ENCODE results near the gene SLC26A6. TPM values are rescaled to one million over a fixed set of nuclear protein-coding genes. Genes with fewer than 3 reads are reported as not detected.

The SLC26A6 gene
- total and polyA plus RNA-seq, 4 donors = 4.4 to 13.1 (median 6.3) TPM

DNA sequence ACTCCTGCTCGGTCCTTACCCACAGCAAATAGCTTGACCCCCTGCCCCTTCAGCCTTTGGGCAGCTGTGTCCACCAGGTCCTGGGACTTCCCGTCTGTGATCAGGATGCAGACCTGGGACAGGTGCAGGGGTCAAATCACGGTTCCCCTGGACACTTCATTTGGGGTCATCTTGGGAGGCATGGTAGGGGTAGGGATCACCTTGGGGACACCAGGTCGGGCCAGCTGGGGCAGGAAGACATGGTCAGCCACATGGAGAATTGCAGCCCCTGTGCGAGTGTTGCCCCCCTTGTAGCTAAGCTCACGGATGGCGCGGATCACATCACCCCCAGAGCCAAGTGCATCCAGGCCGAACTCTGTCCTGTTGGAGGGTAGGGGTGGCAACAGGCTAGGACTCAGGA, 41.9 kb downstream of the SLC26A6 start:
- Histone ChIP-seq H3K27me3 (ENCODE audit: control insufficient read depth in 4 of 4, insufficient read depth in 4 of 4, low read length in 3 of 4) (no peaks in the 10 kb centered on the region), H3K36me3 (ENCODE audit: control insufficient read depth in 4 of 4, insufficient read depth in 3 of 4, low read depth in 1 of 4, low read length in 3 of 4) (peaks cover 0 to 10% (median 5%) of the 10 kb centered on the region in 4 donors), H3K27ac (ENCODE audit: low read depth in 1 of 2, low read length in 2 of 2) (no peak overlapping the region)

More for the DNA sequence above, 41.9 kb downstream of the SLC26A6 start:
- DNase-seq (ENCODE audit: low spot score) = no peak
- Histone ChIP-seq H3K9me3 (ENCODE audit: control insufficient read depth in 4 of 4, low read length in 3 of 4) (no peaks in the 10 kb centered on the region), H3K9ac (ENCODE audit: low read depth in 1 of 2, low read length in 2 of 2) (no peak overlapping the region), H3K4me1 (ENCODE audit: control insufficient read depth in 4 of 4, insufficient read depth in 4 of 4, low read length in 3 of 4) (peaks cover 0 to 4% (median 0%) of the 10 kb centered on the region in 4 donors), H3K4me3 (ENCODE audit: low read depth in 1 of 3, low read length in 3 of 3) (no peak overlapping the region)
- TF ChIP-seq, protein P1, sequence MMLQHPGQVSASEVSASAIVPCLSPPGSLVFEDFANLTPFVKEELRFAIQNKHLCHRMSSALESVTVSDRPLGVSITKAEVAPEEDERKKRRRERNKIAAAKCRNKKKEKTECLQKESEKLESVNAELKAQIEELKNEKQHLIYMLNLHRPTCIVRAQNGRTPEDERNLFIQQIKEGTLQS (IDR thresholded peaks at IDR 0.05) = no peak
- TF ChIP-seq ZBTB33 (IDR thresholded peaks at IDR 0.05) (no peak), TAF1 (conservative IDR thresholded peaks at IDR 0.05) (no peak), YY1 (IDR thresholded peaks at IDR 0.05) (no peak), SP1 (IDR thresholded peaks at IDR 0.05) (no peak), FOXA1 (IDR thresholded peaks at IDR 0.05) (no peak), HNF4G (IDR thresholded peaks at IDR 0.05) (no peak)
- TF ChIP-seq, protein P2, sequence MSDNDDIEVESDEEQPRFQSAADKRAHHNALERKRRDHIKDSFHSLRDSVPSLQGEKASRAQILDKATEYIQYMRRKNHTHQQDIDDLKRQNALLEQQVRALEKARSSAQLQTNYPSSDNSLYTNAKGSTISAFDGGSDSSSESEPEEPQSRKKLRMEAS (IDR thresholded peaks at IDR 0.05) = no peak
- TF ChIP-seq, protein P3, sequence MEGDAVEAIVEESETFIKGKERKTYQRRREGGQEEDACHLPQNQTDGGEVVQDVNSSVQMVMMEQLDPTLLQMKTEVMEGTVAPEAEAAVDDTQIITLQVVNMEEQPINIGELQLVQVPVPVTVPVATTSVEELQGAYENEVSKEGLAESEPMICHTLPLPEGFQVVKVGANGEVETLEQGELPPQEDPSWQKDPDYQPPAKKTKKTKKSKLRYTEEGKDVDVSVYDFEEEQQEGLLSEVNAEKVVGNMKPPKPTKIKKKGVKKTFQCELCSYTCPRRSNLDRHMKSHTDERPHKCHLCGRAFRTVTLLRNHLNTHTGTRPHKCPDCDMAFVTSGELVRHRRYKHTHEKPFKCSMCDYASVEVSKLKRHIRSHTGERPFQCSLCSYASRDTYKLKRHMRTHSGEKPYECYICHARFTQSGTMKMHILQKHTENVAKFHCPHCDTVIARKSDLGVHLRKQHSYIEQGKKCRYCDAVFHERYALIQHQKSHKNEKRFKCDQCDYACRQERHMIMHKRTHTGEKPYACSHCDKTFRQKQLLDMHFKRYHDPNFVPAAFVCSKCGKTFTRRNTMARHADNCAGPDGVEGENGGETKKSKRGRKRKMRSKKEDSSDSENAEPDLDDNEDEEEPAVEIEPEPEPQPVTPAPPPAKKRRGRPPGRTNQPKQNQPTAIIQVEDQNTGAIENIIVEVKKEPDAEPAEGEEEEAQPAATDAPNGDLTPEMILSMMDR (IDR thresholded peaks at IDR 0.05; ENCODE audit: low read depth, low read length, missing input control) = no peak
- TF ChIP-seq, protein P4, sequence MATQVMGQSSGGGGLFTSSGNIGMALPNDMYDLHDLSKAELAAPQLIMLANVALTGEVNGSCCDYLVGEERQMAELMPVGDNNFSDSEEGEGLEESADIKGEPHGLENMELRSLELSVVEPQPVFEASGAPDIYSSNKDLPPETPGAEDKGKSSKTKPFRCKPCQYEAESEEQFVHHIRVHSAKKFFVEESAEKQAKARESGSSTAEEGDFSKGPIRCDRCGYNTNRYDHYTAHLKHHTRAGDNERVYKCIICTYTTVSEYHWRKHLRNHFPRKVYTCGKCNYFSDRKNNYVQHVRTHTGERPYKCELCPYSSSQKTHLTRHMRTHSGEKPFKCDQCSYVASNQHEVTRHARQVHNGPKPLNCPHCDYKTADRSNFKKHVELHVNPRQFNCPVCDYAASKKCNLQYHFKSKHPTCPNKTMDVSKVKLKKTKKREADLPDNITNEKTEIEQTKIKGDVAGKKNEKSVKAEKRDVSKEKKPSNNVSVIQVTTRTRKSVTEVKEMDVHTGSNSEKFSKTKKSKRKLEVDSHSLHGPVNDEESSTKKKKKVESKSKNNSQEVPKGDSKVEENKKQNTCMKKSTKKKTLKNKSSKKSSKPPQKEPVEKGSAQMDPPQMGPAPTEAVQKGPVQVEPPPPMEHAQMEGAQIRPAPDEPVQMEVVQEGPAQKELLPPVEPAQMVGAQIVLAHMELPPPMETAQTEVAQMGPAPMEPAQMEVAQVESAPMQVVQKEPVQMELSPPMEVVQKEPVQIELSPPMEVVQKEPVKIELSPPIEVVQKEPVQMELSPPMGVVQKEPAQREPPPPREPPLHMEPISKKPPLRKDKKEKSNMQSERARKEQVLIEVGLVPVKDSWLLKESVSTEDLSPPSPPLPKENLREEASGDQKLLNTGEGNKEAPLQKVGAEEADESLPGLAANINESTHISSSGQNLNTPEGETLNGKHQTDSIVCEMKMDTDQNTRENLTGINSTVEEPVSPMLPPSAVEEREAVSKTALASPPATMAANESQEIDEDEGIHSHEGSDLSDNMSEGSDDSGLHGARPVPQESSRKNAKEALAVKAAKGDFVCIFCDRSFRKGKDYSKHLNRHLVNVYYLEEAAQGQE (IDR thresholded peaks at IDR 0.05) = no peak
- WGBS = 95% methylated on average over 9 of the region's 9 CpGs
